ENCODE data around the gene STXBP6. TPM values are rescaled to one million over a fixed set of nuclear protein-coding genes. Genes with fewer than 3 reads are reported as not detected.

STXBP6 gene
- total and polyA plus RNA-seq, 10 of the 15 experiments (the other 5 are each of a cell fraction or from before 2014, with no cell fraction given): 1.2 to 47.3 (median 1.9) TPM

DNA sequence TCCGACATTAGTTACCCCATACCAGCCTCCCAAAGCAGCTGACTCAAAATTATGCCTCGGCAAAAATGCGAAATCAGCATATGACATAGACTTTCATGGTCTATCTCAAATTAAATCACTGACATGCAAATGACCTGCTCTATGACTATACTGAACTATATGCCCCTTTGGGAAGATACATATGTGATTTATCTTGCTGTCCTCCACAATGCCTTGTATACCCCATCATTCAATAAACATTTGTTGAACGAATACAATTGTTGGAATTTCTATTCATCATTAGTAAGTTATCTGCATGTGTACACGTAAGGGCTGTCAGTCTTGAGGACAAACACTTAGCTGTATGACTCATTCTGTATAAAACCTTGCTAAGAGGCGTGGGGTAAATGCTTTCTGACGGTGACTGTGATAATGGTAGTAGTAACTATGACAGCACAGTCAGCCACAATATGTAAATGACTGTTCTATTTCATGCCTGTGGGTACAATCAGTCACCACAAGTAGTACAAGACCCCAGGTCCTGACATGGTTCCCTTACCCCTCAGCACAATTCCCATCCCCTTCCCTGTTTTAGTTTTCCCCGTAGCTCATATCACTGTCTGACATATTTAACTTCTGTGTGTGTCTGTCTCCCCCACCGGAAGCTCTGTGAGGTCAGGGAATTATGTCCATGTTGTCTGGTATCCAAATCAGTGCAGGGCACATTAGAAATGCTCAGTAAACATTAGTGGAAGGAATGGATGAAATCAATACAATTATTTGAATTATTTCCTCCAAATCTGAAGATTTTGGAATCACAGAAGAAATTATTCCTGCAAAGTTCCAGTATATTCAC, 42.8 kb downstream of the STXBP6 start (continued):
- TF ChIP-seq SKIL (IDR thresholded peaks at IDR 0.05; ENCODE audit: low read depth, poor library complexity, severe bottlenecking) (no peak), ZNF217 (IDR thresholded peaks at IDR 0.05) (no peak; the same call in 1 of the 2 replicates), BCL11A (IDR thresholded peaks at IDR 0.05; ENCODE audit: low read depth, low read length) (no peak), ZNF207 (IDR thresholded peaks at IDR 0.05; ENCODE audit: borderline replicate concordance) (no peak), ELK1 (IDR thresholded peaks at IDR 0.05; ENCODE audit: low read depth, low read length) (no peak), SPI1 (IDR thresholded peaks at IDR 0.05; ENCODE audit: borderline replicate concordance, insufficient read depth, low read depth, low read length) (no peak), NRF1 (conservative IDR thresholded peaks at IDR 0.05; ENCODE audit: low read depth, low read length) (no peak), NFYA (IDR thresholded peaks at IDR 0.05; ENCODE audit: borderline replicate concordance, low read depth, low read length) (no peak), SREBF1 (IDR thresholded peaks at IDR 0.05; ENCODE audit: low read length) (no peak), IKZF1 (conservative IDR thresholded peaks at IDR 0.05) (no peak), IKZF2 (IDR thresholded peaks at IDR 0.05) (peak; percentile 45 to 60; a peak in 1 of 4 replicates), POLR2AphosphoS2 (IDR thresholded peaks at IDR 0.05; ENCODE audit: low read depth, low read length) (no peak), MTA3 (IDR thresholded peaks at IDR 0.05; ENCODE audit: borderline replicate concordance, low read length) (no peak)
- TF ChIP-seq, protein P1, sequence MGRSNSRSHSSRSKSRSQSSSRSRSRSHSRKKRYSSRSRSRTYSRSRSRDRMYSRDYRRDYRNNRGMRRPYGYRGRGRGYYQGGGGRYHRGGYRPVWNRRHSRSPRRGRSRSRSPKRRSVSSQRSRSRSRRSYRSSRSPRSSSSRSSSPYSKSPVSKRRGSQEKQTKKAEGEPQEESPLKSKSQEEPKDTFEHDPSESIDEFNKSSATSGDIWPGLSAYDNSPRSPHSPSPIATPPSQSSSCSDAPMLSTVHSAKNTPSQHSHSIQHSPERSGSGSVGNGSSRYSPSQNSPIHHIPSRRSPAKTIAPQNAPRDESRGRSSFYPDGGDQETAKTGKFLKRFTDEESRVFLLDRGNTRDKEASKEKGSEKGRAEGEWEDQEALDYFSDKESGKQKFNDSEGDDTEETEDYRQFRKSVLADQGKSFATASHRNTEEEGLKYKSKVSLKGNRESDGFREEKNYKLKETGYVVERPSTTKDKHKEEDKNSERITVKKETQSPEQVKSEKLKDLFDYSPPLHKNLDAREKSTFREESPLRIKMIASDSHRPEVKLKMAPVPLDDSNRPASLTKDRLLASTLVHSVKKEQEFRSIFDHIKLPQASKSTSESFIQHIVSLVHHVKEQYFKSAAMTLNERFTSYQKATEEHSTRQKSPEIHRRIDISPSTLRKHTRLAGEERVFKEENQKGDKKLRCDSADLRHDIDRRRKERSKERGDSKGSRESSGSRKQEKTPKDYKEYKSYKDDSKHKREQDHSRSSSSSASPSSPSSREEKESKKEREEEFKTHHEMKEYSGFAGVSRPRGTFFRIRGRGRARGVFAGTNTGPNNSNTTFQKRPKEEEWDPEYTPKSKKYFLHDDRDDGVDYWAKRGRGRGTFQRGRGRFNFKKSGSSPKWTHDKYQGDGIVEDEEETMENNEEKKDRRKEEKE (IDR thresholded peaks at IDR 0.05): no peak
- TF ChIP-seq, protein P2, sequence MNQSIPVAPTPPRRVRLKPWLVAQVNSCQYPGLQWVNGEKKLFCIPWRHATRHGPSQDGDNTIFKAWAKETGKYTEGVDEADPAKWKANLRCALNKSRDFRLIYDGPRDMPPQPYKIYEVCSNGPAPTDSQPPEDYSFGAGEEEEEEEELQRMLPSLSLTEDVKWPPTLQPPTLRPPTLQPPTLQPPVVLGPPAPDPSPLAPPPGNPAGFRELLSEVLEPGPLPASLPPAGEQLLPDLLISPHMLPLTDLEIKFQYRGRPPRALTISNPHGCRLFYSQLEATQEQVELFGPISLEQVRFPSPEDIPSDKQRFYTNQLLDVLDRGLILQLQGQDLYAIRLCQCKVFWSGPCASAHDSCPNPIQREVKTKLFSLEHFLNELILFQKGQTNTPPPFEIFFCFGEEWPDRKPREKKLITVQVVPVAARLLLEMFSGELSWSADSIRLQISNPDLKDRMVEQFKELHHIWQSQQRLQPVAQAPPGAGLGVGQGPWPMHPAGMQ (IDR thresholded peaks at IDR 0.05; ENCODE audit: borderline replicate concordance): no peak
- TF ChIP-seq, protein P3, sequence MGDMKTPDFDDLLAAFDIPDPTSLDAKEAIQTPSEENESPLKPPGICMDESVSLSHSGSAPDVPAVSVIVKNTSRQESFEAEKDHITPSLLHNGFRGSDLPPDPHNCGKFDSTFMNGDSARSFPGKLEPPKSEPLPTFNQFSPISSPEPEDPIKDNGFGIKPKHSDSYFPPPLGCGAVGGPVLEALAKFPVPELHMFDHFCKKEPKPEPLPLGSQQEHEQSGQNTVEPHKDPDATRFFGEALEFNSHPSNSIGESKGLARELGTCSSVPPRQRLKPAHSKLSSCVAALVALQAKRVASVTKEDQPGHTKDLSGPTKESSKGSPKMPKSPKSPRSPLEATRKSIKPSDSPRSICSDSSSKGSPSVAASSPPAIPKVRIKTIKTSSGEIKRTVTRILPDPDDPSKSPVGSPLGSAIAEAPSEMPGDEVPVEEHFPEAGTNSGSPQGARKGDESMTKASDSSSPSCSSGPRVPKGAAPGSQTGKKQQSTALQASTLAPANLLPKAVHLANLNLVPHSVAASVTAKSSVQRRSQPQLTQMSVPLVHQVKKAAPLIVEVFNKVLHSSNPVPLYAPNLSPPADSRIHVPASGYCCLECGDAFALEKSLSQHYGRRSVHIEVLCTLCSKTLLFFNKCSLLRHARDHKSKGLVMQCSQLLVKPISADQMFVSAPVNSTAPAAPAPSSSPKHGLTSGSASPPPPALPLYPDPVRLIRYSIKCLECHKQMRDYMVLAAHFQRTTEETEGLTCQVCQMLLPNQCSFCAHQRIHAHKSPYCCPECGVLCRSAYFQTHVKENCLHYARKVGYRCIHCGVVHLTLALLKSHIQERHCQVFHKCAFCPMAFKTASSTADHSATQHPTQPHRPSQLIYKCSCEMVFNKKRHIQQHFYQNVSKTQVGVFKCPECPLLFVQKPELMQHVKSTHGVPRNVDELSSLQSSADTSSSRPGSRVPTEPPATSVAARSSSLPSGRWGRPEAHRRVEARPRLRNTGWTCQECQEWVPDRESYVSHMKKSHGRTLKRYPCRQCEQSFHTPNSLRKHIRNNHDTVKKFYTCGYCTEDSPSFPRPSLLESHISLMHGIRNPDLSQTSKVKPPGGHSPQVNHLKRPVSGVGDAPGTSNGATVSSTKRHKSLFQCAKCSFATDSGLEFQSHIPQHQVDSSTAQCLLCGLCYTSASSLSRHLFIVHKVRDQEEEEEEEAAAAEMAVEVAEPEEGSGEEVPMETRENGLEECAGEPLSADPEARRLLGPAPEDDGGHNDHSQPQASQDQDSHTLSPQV (IDR thresholded peaks at IDR 0.05): peak; percentile 80; the same call in 1 of the 2 replicates
